Heart right ventricle (tissue), 16 donors: ENCODE data around the gene NR1D1. TPM values are rescaled to one million over a fixed set of nuclear protein-coding genes. Genes with fewer than 3 reads are reported as not detected.

ENCODE experiments used
- ATAC-seq, 8 donors: fragments of 200-7000 bp; cut with Tn5 transposase; one replicate each; pipeline ENCODE4 v1.9.1; 2020; ENCODE audit warnings: mild to moderate bottlenecking in 8 of 8, moderate library complexity in 8 of 8, moderate number of reproducible peaks in 1 of 8
- DNase-seq, 2 donors: peaks; one replicate each; pipeline ENCODE4 v3.0.0-alpha.2; 2020
- H3K27ac ChIP-seq, 10 donors: fragments of 200-600 bp; sonication (generic) in 2 of 10; one replicate each; pipeline versions ENCODE4 v1.5.0 to v1.8.0; 2020 to 2022; ENCODE audit warnings: mild to moderate bottlenecking in 3 of 10
- H3K27me3 ChIP-seq, 7 donors: fragments of 200-600 bp; one replicate each; pipeline ENCODE4 v1.8.0; 2021 to 2022; ENCODE audit warnings: mild to moderate bottlenecking in 2 of 7
- H3K36me3 ChIP-seq, 9 donors: fragments of 200-600 bp; sonication (generic) in 1 of 9; one replicate each; pipeline versions ENCODE4 v1.5.0 to v1.8.0; 2020 to 2022; ENCODE audit warnings: mild to moderate bottlenecking in 2 of 9
- H3K4me1 ChIP-seq, 9 donors: fragments of 200-600 bp; sonication (generic) in 1 of 9; one replicate each; pipeline versions ENCODE4 v1.5.0 to v1.8.0; 2020 to 2022; ENCODE audit warnings: mild to moderate bottlenecking in 4 of 9
- H3K4me3 ChIP-seq, 10 donors: fragments of 200-600 bp; sonication (generic) in 2 of 10; one replicate each; pipeline versions ENCODE4 v1.5.0 to v1.8.0; 2020 to 2022; ENCODE audit warnings: mild to moderate bottlenecking in 7 of 10, moderate library complexity in 2 of 10
- H3K9me3 ChIP-seq, 11 donors: fragments of 200-600 bp in 10 of 11; sonication (generic) in 2 of 11; one replicate each; pipeline versions ENCODE4 v1.5.0 to v1.8.0; 2013 to 2022; ENCODE audit warnings: mild to moderate bottlenecking in 2 of 11, control low read depth in 1 of 11, moderate library complexity in 1 of 11
- CTCF ChIP-seq, 9 donors: fragments of 200-600 bp; sonication (generic) in 2 of 9; IDR thresholded peaks; one replicate each; pipeline versions ENCODE4 v1.5.0 to v1.8.0; 2021 to 2022; ENCODE audit warnings: antibody characterized with exemption in 9 of 9, mild to moderate bottlenecking in 5 of 9, moderate library complexity in 1 of 9
- WGBS, 2 donors: extraction: QIAGEN DNeasy Blood & Tissue Kit; methylation state at CpG; one replicate each; pipeline ENCODE4 v1.1.7; 2013; ENCODE audit warnings: inconsistent platforms in 1 of 2; 5-methylcytosine and 5-hydroxymethylcytosine counted together
- intact Hi-C, 10 donors: fragments of 100-400 bp; cut with DNase I; formaldehyde crosslinking; loops; one replicate each; pipeline versions ENCODE4 v1.11.1 to v1.14.2; 2022
- polyA plus RNA-seq, 2 donors: library from polyadenylated mRNA; stranded (reverse); fragments of 200-250 nt; gene quantifications; one replicate each; pipeline ENCODE4 v1.2.3, GENCODE V29; 2013
- total RNA-seq, 10 donors: library from RNA; stranded (reverse); fragmentation: NEBNext Ultra II Directional in 3 of 10; extraction: Animal tissue kit (Norgen Biotek cat#: 25700) in 3 of 10; gene quantifications; one replicate each; pipeline versions ENCODE4 v1.2.1 to v1.2.4, GENCODE V29; 2021 to 2023
- donor health status: Arrhythmogenic right ventricular cardiomyopathy.
- donor health status: ischemic (EF 13 %, LVEDD 7.1; RV severe dilation, severe dysfunction).
- donor health status: healthy with polysubstance abuse.
- donor health status: DM: no; HTN: yes; CAD: no.
- donor health status: DM: no; HTN: no; CAD: no.
- donor health status: ischemic (EF 25% LVEDD 6.9; RV normal size, moderate dysfunction).
- donor health status: ischemic (EF 25% LVEDD 5.7; RV mildly dilated, moderate dysfunction).
- donor health status: healthy.
- donor health status: DM: yes; HTN: yes; CAD: no.
- donor health status: Ischemic cardiomyopathy.
- donor health status: ischemic (EF 35%, LVEDD 5.7; RV mildly dilated, moderate dysfunction).
- donor health status: nonischemic (EF 11% LVEDD 7.7; RV severe dilation, severe dysfunction).
- donor health status: DM: yes; HTN: yes; CAD: no.
- donor health status: PGD.
- donor health status: ischemic (EF 29% LVEDD 5.4; RV normal size, mild dysfunction).
- donor health status: nonischemic (EF 23%, LVEDD 6.1; RV moderate dilation, normal function).

Gene NR1D1
- total and polyA plus RNA-seq, 12 donors, result 5.5 to 41.3 (median 25.1) TPM

GRCh38 chr17:40075942-40076498 lies 24.4 kb downstream of the NR1D1 start:
- intact Hi-C loops, result loop anchor here in 2 of 10 donors (1.0 to 5.0 kb wide), 4 partner anchors 14 to 39 kb away; partner anchors contain the start of gene THRA (in 1 of the 2)
- Histone ChIP-seq H3K27me3 (no peaks in the 10 kb centered on the region), H3K4me3 (peak overlapping the region in 5 of 10 donors; percentile 2 to 28 (median 23)), H3K27ac (peak overlapping the region; percentile 74 to 99 (median 90)), H3K4me1 (peaks cover 41 to 68% (median 61%) of the 10 kb centered on the region in 9 donors), H3K9me3 (no peaks in the 10 kb centered on the region), H3K36me3 (peaks cover 0 to 64% (median 29%) of the 10 kb centered on the region in 9 donors)
- no peak for TF ChIP-seq CTCF (IDR thresholded peaks at IDR 0.05)
- WGBS, 2 donors, result 26 to 29% methylated on average over 8 of the region's 8 CpGs
- ATAC-seq (no peak), DNase-seq (no peak)

- Histone ChIP-seq H3K9me3 (no peaks in the 10 kb centered on the region), H3K4me1 (peaks cover 44 to 75% (median 67%) of the 10 kb centered on the region in 9 donors), H3K27ac (peak overlapping the region; percentile 74 to 99 (median 90)), H3K27me3 (no peaks in the 10 kb centered on the region), H3K36me3 (peaks cover 0 to 58% (median 29%) of the 10 kb centered on the region in 9 donors), H3K4me3 (peak overlapping the region in 6 of 10 donors; percentile 1 to 28 (median 16))
- 5 to 7% methylated on average over 11 of the region's 11 CpGs for WGBS, 2 donors
- intact Hi-C loops, result loop anchor here in 2 of 10 donors (1.0 to 5.0 kb wide), 3 partner anchors 13 to 38 kb away; partner anchors contain the start of gene THRA (in 1 of the 2)
- ATAC-seq (peak; percentile 53 to 77 (median 70)), DNase-seq (peak; percentile 80 to 85)
- TF ChIP-seq CTCF (IDR thresholded peaks at IDR 0.05), result peak; percentile 70 to 89 (median 86)
Measured at GRCh38 chr17:40075201-40075941, 25.0 kb downstream of the NR1D1 start.

- no peak for TF ChIP-seq CTCF (IDR thresholded peaks at IDR 0.05)
- DNase-seq, result no peak
- ATAC-seq, result peak in 4 of 8 donors; percentile 0 to 30 (median 5)
- 39 to 44% methylated on average over 6 of the region's 6 CpGs for whole genome bisulfite sequencing, 2 donors
- H3K27me3 ChIP-seq, result no peaks in the 10 kb centered on the region
- peaks cover 50 to 80% (median 73%) of the 10 kb centered on the region in 9 donors for H3K4me1 ChIP-seq
- peak overlapping the region in 3 of 10 donors; percentile 1 to 28 (median 23) for H3K4me3 ChIP-seq
- intact Hi-C loops, result loop anchor here in 2 of 10 donors (1.0 to 5.0 kb wide), 3 partner anchors 13 to 38 kb away; partner anchors contain the start of gene THRA (in 1 of the 2)
- peak overlapping the region; percentile 74 to 99 (median 90) for H3K27ac ChIP-seq
- peaks cover 0 to 52% (median 29%) of the 10 kb centered on the region in 9 donors for H3K36me3 ChIP-seq
- no peaks in the 10 kb centered on the region for H3K9me3 ChIP-seq
Measured at GRCh38 chr17:40074871-40075200, 25.6 kb downstream of the NR1D1 start.

- Histone ChIP-seq H3K27me3 (no peaks in the 10 kb centered on the region), H3K9me3 (no peaks in the 10 kb centered on the region), H3K36me3 (peaks cover 0 to 45% (median 27%) of the 10 kb centered on the region in 9 donors), H3K4me1 (peaks cover 57 to 87% (median 80%) of the 10 kb centered on the region in 9 donors), H3K4me3 (no peak overlapping the region), H3K27ac (peak overlapping the region; percentile 74 to 99 (median 90))
- 81 to 85% methylated on average over 8 of the region's 8 CpGs for WGBS, 2 donors
- DNase-seq (peak in 1 of 2 donors; percentile 4), ATAC-seq (no peak)
- TF ChIP-seq CTCF (IDR thresholded peaks at IDR 0.05), result no peak
- intact Hi-C loops, result loop anchor here in 1 of 10 donors (2.0 kb wide), 1 partner anchor 25 kb away; no protein-coding TSS in a partner anchor
Measured at GRCh38 chr17:40074175-40074512, 26.2 kb downstream of the NR1D1 start.
